H1 (cell line): ENCODE results near the gene NSF. TPM values are rescaled to one million over a fixed set of nuclear protein-coding genes. Genes with fewer than 3 reads are reported as not detected.

Experiments used
- CTCF ChIA-PET: fragments of 300-600 bp; sonication (Branson Sonifier 250); formaldehyde crosslinking; loops from one replicate; lab custom pipeline; 2021; ENCODE audit not compliant: partially characterized antibody; lab: Charles Lee
- POLR2A ChIA-PET: fragments of 300-600 bp; sonication (Branson Sonifier 250); formaldehyde crosslinking; loops from one replicate; lab custom pipeline; 2021; ENCODE audit warnings: inconsistent platforms; ENCODE audit not compliant: partially characterized antibody; lab: Charles Lee
- DNase-seq, 2 experiments: peaks; one replicate each; pipeline versions ENCODE4 v3.0.0 to v3.0.0-alpha.2; 2010 to 2022; ENCODE audit warnings: low spot score in 2 of 2, low read depth in 1 of 2, mixed read lengths in 1 of 2
- FAIRE-seq: peaks from 2 replicates; lab custom pipeline; 2011; peaks lifted over from hg19 to GRCh38; lab: Jason Lieb, UNC
- H2AFZ ChIP-seq: 2 replicates; pipeline ENCODE4 v1.8.1; 2012; ENCODE audit warnings: low read length, inconsistent platforms
- H2AK5ac ChIP-seq: 2 replicates; pipeline ENCODE4 v1.6.1; 2013; ENCODE audit warnings: low read depth, low read length
- H2BK120ac ChIP-seq: replicated peaks from 2 replicates; pipeline ENCODE3; 2013; ENCODE audit warnings: low read depth, low read length, inconsistent platforms
- H2BK12ac ChIP-seq: 2 replicates; pipeline ENCODE4 v1.6.1; 2013; ENCODE audit warnings: low read depth, low read length
- H2BK15ac ChIP-seq: 2 replicates; pipeline ENCODE4 v1.6.1; 2013; ENCODE audit warnings: low read length
- H2BK20ac ChIP-seq: 2 replicates; pipeline ENCODE4 v1.6.1; 2013; ENCODE audit warnings: low read length
- H2BK5ac ChIP-seq: 2 replicates; pipeline ENCODE4 v1.6.1; 2013; ENCODE audit warnings: low read depth, low read length
- H3K14ac ChIP-seq: 2 replicates; pipeline ENCODE4 v1.6.1; 2013; ENCODE audit warnings: inconsistent platforms; ENCODE audit not compliant: insufficient read length
- H3K18ac ChIP-seq: 2 replicates; pipeline ENCODE4 v1.6.1; 2013; ENCODE audit warnings: low read length; ENCODE audit errors: extremely low read depth
- H3K23ac ChIP-seq: 2 replicates; pipeline ENCODE4 v1.6.1; 2013; ENCODE audit warnings: inconsistent platforms; ENCODE audit not compliant: insufficient read length
- H3K23me2 ChIP-seq: 2 replicates; pipeline ENCODE4 v1.6.1; 2013; ENCODE audit warnings: low read depth, low read length
- H3K27ac ChIP-seq: 2 replicates; pipeline ENCODE4 v1.6.1; 2011; ENCODE audit warnings: low read depth, low read length, inconsistent platforms
- H3K27me3 ChIP-seq, 4 experiments: replicated peaks in 1 of 4; 1 replicate in 1 of 4; 2 replicates in 3 of 4; pipeline versions ENCODE4 v1.6.1 to v1.8.1; 2011 to 2013; ENCODE audit warnings: low read length in 3 of 4, mild to moderate bottlenecking in 3 of 4, inconsistent platforms in 2 of 4, mixed read lengths in 2 of 4, moderate library complexity in 1 of 4; ENCODE audit not compliant: control insufficient read depth in 3 of 4, insufficient read depth in 3 of 4; ENCODE audit errors: extremely low read depth in 1 of 4
- H3K36me3 ChIP-seq, 4 experiments: 2 replicates each; pipeline versions ENCODE4 v1.6.1 to v1.8.1; 2011 to 2013; ENCODE audit warnings: mild to moderate bottlenecking in 4 of 4, low read length in 3 of 4, moderate library complexity in 2 of 4, control low read depth in 1 of 4, inconsistent platforms in 1 of 4; ENCODE audit not compliant: insufficient read depth in 4 of 4, control insufficient read depth in 2 of 4
- H3K4ac ChIP-seq: replicated peaks from 2 replicates; pipeline ENCODE3; 2013; ENCODE audit warnings: low read length, low read depth, mixed read lengths, inconsistent platforms; ENCODE audit not compliant: insufficient read length
- H3K4me1 ChIP-seq, 4 experiments: replicated peaks in 1 of 4; 1 replicate in 1 of 4; 2 replicates in 3 of 4; pipeline versions ENCODE4 v1.6.1 to v1.8.1; 2011 to 2013; ENCODE audit warnings: low read length in 3 of 4, inconsistent platforms in 2 of 4, mixed read lengths in 1 of 4; ENCODE audit not compliant: insufficient read depth in 4 of 4, control insufficient read depth in 3 of 4
- H3K4me2 ChIP-seq, 2 experiments: 2 replicates each; pipeline versions ENCODE4 v1.6.1 to v1.8.1; 2011 to 2013; ENCODE audit warnings: low read depth in 2 of 2, low read length in 2 of 2, control low read depth in 1 of 2, inconsistent platforms in 1 of 2, mild to moderate bottlenecking in 1 of 2; ENCODE audit not compliant: insufficient read depth in 1 of 2
- H3K4me3 ChIP-seq, 4 experiments: fragments of 200-600, 300-600 bp in 1 of 4; sonication (generic), shearing (Covaris generic), sonication (Bioruptor Twin) in 1 of 4; 2 replicates each; pipeline versions ENCODE4 v1.5.1 to v1.8.1; 2011 to 2016; ENCODE audit warnings: low read length in 4 of 4, low read depth in 3 of 4, control low read depth in 2 of 4, inconsistent platforms in 2 of 4, mild to moderate bottlenecking in 2 of 4, mixed read lengths in 1 of 4, moderate library complexity in 1 of 4; ENCODE audit not compliant: insufficient read depth in 2 of 4; ENCODE audit errors: extremely low read depth in 1 of 4
- H3K56ac ChIP-seq: replicated peaks from 2 replicates; pipeline ENCODE3; 2013; ENCODE audit warnings: low read depth, mild to moderate bottlenecking, mixed read lengths, low read length, inconsistent platforms; ENCODE audit not compliant: insufficient read length
- H3K79me1 ChIP-seq: 2 replicates; pipeline ENCODE4 v1.6.1; 2013; ENCODE audit warnings: low read depth, low read length, control low read depth
- H3K79me2 ChIP-seq, 2 experiments: 2 replicates each; pipeline versions ENCODE4 v1.6.1 to v1.8.1; 2012 to 2013; ENCODE audit warnings: low read length in 2 of 2, mild to moderate bottlenecking in 2 of 2, inconsistent platforms in 1 of 2; ENCODE audit not compliant: insufficient read depth in 2 of 2, control insufficient read depth in 1 of 2
- H3K9ac ChIP-seq, 4 experiments: replicated peaks in 1 of 4; 1 replicate in 1 of 4; 2 replicates in 3 of 4; pipeline versions ENCODE4 v1.6.1 to v1.8.1; 2011 to 2013; ENCODE audit warnings: low read depth in 3 of 4, low read length in 3 of 4, control low read depth in 2 of 4, mild to moderate bottlenecking in 2 of 4, moderate library complexity in 2 of 4, inconsistent platforms in 1 of 4; ENCODE audit errors: extremely low read depth in 1 of 4
- H3K9me3 ChIP-seq, 2 experiments: 2 replicates each; pipeline versions ENCODE4 v1.6.1 to v1.8.1; 2012 to 2013; ENCODE audit warnings: mild to moderate bottlenecking in 2 of 2, moderate library complexity in 2 of 2, control low read depth in 1 of 2, inconsistent platforms in 1 of 2, low read depth in 1 of 2, low read length in 1 of 2, mixed read lengths in 1 of 2; ENCODE audit not compliant: insufficient read depth in 2 of 2
- H4K20me1 ChIP-seq, 2 experiments: replicated peaks in 1 of 2; 2 replicates each; pipeline versions ENCODE3 to v1.8.1; 2011 to 2013; ENCODE audit warnings: inconsistent platforms in 2 of 2, low read length in 2 of 2, mild to moderate bottlenecking in 1 of 2; ENCODE audit not compliant: insufficient read depth in 2 of 2, control insufficient read depth in 1 of 2
- H4K5ac ChIP-seq: 2 replicates; pipeline ENCODE4 v1.6.1; 2013; ENCODE audit warnings: low read length, low read depth, mixed read lengths, inconsistent platforms; ENCODE audit not compliant: insufficient read length
- H4K8ac ChIP-seq: 2 replicates; pipeline ENCODE4 v1.8.0; 2013; ENCODE audit warnings: mild to moderate bottlenecking, moderate library complexity, low read length, inconsistent platforms; ENCODE audit not compliant: insufficient read depth; ENCODE audit errors: extremely low read depth
- H4K91ac ChIP-seq: replicated peaks from 2 replicates; pipeline ENCODE3; 2013; ENCODE audit warnings: low read length, mixed read lengths, inconsistent platforms; ENCODE audit not compliant: insufficient read length
- ATF3 ChIP-seq: IDR thresholded peaks from 2 replicates; pipeline ENCODE4 v1.6.1; 2011; ENCODE audit warnings: low read depth, mild to moderate bottlenecking, low read length; ENCODE audit not compliant: insufficient read depth
- BRCA1 ChIP-seq: IDR thresholded peaks from 2 replicates; pipeline ENCODE4 v1.6.1; 2012; ENCODE audit warnings: low read depth, low read length, improper control_type of control experiment
- CTCF ChIP-seq, 3 experiments: IDR thresholded peaks; 1 replicate in 2 of 3; 2 replicates in 1 of 3; pipeline versions ENCODE4 v1.5.1 to v1.6.1; 2011; ENCODE audit warnings: low read length in 3 of 3, mild to moderate bottlenecking in 3 of 3, inconsistent platforms in 2 of 3, low read depth in 1 of 3, moderate library complexity in 1 of 3; ENCODE audit not compliant: insufficient read depth in 1 of 3; ENCODE audit errors: control extremely low read depth in 1 of 3
- GABPA ChIP-seq: IDR thresholded peaks from 2 replicates; pipeline ENCODE4 v1.6.1; 2011; ENCODE audit warnings: mild to moderate bottlenecking, low read length, moderate library complexity, borderline replicate concordance; ENCODE audit not compliant: insufficient read depth
- KDM1A ChIP-seq: fragments of 200-600, 300-600 bp; sonication (generic); IDR thresholded peaks from 2 replicates; pipeline ENCODE4 v1.7.1; 2016; ENCODE audit warnings: mild to moderate bottlenecking, low read length, borderline replicate concordance
- NRF1 ChIP-seq: IDR thresholded peaks from 2 replicates; pipeline ENCODE4 v1.6.1; 2011; ENCODE audit warnings: mild to moderate bottlenecking, low read depth, low read length, improper control_type of control experiment
- RAD21 ChIP-seq, 2 experiments: IDR thresholded peaks in 1 of 2; conservative IDR thresholded peaks in 1 of 2; 2 replicates each; pipeline ENCODE4 v1.6.1; 2011; ENCODE audit warnings: low read depth in 2 of 2, low read length in 2 of 2, improper control_type of control experiment in 1 of 2, inconsistent platforms in 1 of 2, mild to moderate bottlenecking in 1 of 2, moderate library complexity in 1 of 2
- RNF2 ChIP-seq: fragments of 200-900, 300-1000 bp; sonication (generic); IDR thresholded peaks from 2 replicates; pipeline ENCODE4 v1.7.1; 2016; ENCODE audit warnings: borderline replicate concordance, low read depth, mild to moderate bottlenecking, antibody characterized with exemption, low read length; ENCODE audit not compliant: poor library complexity, severe bottlenecking; ENCODE audit errors: missing control alignments
- SP2 ChIP-seq: IDR thresholded peaks from 2 replicates; pipeline ENCODE4 v1.6.1; 2012; ENCODE audit warnings: mild to moderate bottlenecking, low read length, inconsistent platforms
- TCF12 ChIP-seq: IDR thresholded peaks from 2 replicates; pipeline ENCODE4 v1.6.1; 2011; ENCODE audit warnings: low read depth, mild to moderate bottlenecking, low read length
- WGBS, 2 experiments: shearing (Covaris generic) in 1 of 2; methylation state at CpG; one replicate each; pipeline versions ENCODE4 v1.1.6 to v1.1.7; 2013 to 2015; ENCODE audit warnings: low lambda C conversion rate in 2 of 2, mixed read lengths in 2 of 2, inconsistent platforms in 1 of 2, low coverage in 1 of 2, missing lambda C conversion rate in 1 of 2; ENCODE audit not compliant: insufficient replicate concordance in 2 of 2, insufficient coverage in 1 of 2, insufficient read length in 1 of 2; ENCODE audit errors: extremely low coverage in 1 of 2, missing lambda C conversion rate in 1 of 2; 5-methylcytosine and 5-hydroxymethylcytosine counted together
- polyA plus RNA-seq, 7 experiments: library from polyadenylated mRNA; depleted of rRNA in 3 of 7; stranded (reverse) in 5 of 7; unstranded in 2 of 7; fragments of >200 nt in 5 of 7; fragments of 200-250 nt in 2 of 7; gene quantifications; 1 replicate in 5 of 7; 2 replicates in 1 of 7; 4 replicates in 1 of 7; pipeline versions ENCODE4 v1.2.1 to v1.2.3, GENCODE V29; 2011 to 2013; ENCODE audit warnings: missing spikeins in 2 of 7, mixed read lengths in 2 of 7
- total RNA-seq: library from RNA; stranded (reverse); fragmentation: NEBNext Ultra II Directional; extraction: Animal tissue kit (Norgen Biotek cat#: 25700); gene quantifications from 2 replicates; pipeline ENCODE4 v1.2.1, GENCODE V29; 2021

NSF gene
- total and polyA plus RNA-seq, 2 of the 8 experiments (the other 6 are each of a cell fraction or from before 2014, with no cell fraction given): 13.0 to 27.7 TPM

- no peak overlapping the region for H3K56ac ChIP-seq
- ChIA-PET CTCF (interaction anchor here (0.6 to 1.1 kb wide), 3 partner anchors 76 to 221 kb away, joined by 3 read pairs; no protein-coding TSS in a partner anchor), POLR2A (no interaction called here)
- no peak overlapping the region for H2AFZ ChIP-seq
- no peak overlapping the region for H3K18ac ChIP-seq
- H3K14ac ChIP-seq: no peak overlapping the region
- H3K27ac ChIP-seq: no peak overlapping the region
- no peaks in the 10 kb centered on the region for H3K79me1 ChIP-seq
- H3K9me3 ChIP-seq: no peaks in the 10 kb centered on the region
- no peaks in the 10 kb centered on the region; a peak in 1 of 8 replicates for H3K36me3 ChIP-seq
- H4K8ac ChIP-seq: no peak overlapping the region
- no peak overlapping the region for H2BK120ac ChIP-seq
- H3K23ac ChIP-seq: no peak overlapping the region
- H3K23me2 ChIP-seq: no peaks in the 10 kb centered on the region
- no peak overlapping the region for H2AK5ac ChIP-seq
- 86% methylated on average over 3 of the region's 3 CpGs; no CpG with 5 or more reads in 1 of the 2 experiments for WGBS, 2 experiments
- DNase-seq (no peak), FAIRE-seq (no peak)
- no peak overlapping the region for H3K4ac ChIP-seq
- H2BK12ac ChIP-seq: no peak overlapping the region
- H3K4me1 ChIP-seq: no peaks in the 10 kb centered on the region
- no peak overlapping the region for H3K4me3 ChIP-seq
- no peaks in the 10 kb centered on the region for H4K20me1 ChIP-seq
- H3K9ac ChIP-seq: no peak overlapping the region
- H3K27me3 ChIP-seq: no peaks in the 10 kb centered on the region
- H2BK20ac ChIP-seq: no peak overlapping the region
- no peak overlapping the region for H2BK5ac ChIP-seq
- H3K4me2 ChIP-seq: no peak overlapping the region
- H3K79me2 ChIP-seq: no peaks in the 10 kb centered on the region
- no peak overlapping the region for H4K5ac ChIP-seq
- H2BK15ac ChIP-seq: no peak overlapping the region
- no peak overlapping the region for H4K91ac ChIP-seq
- no peak for TF ChIP-seq CTCF (IDR thresholded peaks at IDR 0.05; ENCODE audit: control extremely low read depth in 1 of 3, insufficient read depth in 1 of 3, low read depth in 1 of 3, low read length in 3 of 3)
- no peak for TF ChIP-seq TCF12
- TF ChIP-seq ATF3: no peak
- TF ChIP-seq RAD21 (IDR thresholded peaks at IDR 0.05 in 1 of 2, conservative IDR thresholded peaks at IDR 0.05 in 1 of 2; ENCODE audit: low read depth in 2 of 2, low read length in 2 of 2): no peak
- TF ChIP-seq GABPA: no peak
- no peak for TF ChIP-seq RNF2
- TF ChIP-seq KDM1A: no peak
- TF ChIP-seq BRCA1: no peak
- TF ChIP-seq NRF1: no peak
- TF ChIP-seq SP2: no peak
These were observed 129.4 kb downstream of the NSF start for GRCh38 chr17:46719891-46720290.
